HG03520 (cell line): ENCODE measurements around the gene HRAS.

ENCODE experiments used
- ATAC-seq: cut with Tn5 transposase; IDR thresholded peaks from one replicate; pipeline ENCODE4 v1.9.1; 2021; ENCODE audit warnings: mild to moderate bottlenecking, moderate library complexity; ENCODE audit not compliant: unreplicated experiment

HRAS gene

GRCh38 chr11:554428-555226, 19.3 kb upstream of the HRAS start:
- no peak for ATAC-seq

DNA sequence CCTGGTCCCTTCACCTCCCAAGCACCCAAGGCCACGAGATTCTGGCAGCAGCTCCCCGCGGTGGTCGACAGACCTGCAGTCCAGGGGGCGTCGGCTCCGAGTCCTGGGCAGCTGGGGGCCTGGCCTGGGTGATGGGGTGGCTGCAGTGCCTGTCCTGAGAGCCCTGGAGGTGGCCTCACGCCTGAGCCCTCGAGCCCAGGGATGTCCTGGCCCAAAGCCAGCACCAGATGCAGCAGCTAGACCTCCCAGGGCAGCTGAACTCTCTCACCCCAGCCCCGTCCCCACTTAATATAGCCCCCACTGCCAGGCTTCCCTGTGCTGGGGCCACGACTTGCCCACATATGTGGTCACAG, 18.6 kb upstream of the HRAS start:
- no peak for ATAC-seq

- no peak for ATAC-seq
Observed at GRCh38 chr11:553083-553987, 18.0 kb upstream of the HRAS start.

GRCh38 chr11:551596-551995, 16.2 kb upstream of the HRAS start:
- ATAC-seq = no peak

DNA sequence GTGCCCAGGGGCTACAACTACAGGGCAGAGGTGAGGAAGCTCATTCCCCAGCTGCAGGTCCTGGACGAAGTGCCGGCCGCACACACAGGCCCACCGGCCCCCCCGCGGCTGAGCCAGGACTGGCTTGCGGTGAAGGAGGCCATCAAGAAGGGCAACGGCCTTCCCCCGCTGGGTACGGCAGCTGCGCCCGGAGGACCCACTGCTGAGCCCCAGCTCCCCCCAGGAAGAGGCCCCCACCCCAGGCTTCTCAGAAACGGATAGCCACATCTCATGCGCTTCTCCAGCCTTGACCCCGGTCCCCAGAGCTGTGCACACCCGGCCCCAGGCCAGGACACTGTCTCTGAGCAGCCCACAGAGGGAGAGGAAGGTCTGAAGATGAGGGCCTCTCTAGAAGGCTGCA, 15.8 kb upstream of the HRAS start:
- ATAC-seq = no peak

GRCh38 chr11:550746-551085, 15.3 kb upstream of the HRAS start:
- no peak for ATAC-seq

DNA sequence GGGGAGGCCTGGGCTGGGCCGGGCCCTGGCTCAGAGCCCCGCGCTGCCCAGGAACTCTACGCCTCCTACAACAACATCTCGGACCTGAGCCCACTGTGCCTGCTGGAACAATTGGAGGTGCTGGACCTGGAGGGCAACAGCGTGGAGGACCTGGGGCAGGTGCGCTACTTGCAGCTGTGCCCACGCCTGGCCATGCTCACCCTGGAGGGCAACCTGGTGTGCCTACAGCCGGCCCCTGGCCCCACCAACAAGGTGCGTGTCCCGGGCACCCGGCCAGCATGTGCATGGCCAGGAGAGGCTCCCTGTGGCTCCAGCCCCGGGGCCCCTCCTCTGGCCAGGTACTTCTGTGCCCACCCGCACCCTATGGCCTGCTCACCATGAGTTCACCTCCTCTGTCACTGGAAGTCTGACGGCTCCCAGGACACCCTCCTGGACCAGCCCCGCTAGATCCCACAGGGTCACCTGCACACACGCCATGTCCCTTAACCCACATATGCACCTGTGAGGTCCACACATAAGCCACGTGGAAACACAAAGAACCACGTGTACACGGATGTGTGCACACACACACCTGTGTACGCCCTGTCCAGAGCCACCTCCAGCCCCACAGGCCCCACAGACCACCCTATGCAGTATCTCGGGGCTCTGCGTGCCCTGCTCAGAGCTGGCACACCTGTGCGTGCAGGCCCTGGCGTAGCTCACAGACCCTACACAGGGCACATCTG, 14.8 kb upstream of the HRAS start:
- no peak for ATAC-seq

GRCh38 chr11:548700-549603, 13.6 kb upstream of the HRAS start:
- ATAC-seq = no peak

DNA sequence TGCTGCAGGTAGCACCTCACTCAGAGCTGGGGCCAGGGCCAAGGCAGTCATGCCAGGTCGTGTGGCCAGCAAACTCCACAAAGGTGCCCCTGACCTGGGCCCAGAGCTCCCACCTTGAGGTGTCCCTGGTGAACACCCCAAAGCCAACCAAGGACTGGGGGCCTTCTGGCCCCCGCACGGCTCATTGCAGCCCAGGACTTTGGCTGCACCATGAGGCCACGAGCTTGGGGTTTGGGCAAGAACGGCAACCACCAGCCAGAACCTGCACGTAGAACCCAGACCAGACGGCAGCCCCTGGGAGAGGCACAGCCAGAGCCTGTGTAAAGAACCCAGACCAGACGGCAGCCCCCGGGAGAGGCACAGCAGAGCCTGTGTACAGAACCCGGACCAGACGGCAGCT, 9.8 kb upstream of the HRAS start:
- no peak for ATAC-seq

DNA sequence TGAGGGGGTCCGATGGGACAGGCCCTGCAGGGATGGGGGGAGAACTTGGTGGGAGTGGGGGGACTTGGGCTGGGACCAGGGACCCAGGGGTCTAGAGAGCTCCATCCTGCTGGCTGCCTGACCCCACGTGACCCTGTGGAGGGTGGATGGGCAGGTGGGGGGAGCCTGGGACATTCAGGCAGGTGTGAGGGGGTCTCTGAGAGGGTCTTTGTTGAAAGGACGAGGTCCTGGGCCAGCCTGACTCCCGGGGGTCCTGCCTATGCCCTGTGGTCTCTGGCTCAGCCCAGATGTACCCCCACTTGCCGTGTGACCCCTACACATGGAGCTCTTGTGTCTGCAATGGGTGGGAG, 9.4 kb upstream of the HRAS start:
- no peak for ATAC-seq

DNA sequence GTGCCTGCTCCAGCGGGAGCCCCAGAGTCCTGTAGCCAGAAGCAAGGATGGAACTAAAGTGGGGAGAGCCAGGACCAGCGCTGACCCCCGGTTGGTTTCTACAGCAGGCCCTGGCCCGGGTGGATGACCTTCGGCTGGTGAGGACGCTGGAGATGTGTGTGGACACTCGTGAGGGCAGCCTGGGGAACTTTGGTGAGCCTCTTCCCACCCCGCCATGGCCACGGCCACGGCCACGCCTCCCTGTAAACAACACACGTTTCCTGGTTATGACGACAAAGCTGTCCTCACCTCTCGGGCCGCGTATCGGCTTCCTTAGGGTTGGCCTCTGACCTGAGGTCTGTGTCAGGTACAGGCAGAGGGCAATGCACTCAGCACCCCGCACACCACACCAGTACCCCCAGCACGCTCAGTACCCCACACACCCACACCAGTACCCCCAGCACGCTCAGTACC, 6.1 kb upstream of the HRAS start:
- ATAC-seq = no peak

DNA sequence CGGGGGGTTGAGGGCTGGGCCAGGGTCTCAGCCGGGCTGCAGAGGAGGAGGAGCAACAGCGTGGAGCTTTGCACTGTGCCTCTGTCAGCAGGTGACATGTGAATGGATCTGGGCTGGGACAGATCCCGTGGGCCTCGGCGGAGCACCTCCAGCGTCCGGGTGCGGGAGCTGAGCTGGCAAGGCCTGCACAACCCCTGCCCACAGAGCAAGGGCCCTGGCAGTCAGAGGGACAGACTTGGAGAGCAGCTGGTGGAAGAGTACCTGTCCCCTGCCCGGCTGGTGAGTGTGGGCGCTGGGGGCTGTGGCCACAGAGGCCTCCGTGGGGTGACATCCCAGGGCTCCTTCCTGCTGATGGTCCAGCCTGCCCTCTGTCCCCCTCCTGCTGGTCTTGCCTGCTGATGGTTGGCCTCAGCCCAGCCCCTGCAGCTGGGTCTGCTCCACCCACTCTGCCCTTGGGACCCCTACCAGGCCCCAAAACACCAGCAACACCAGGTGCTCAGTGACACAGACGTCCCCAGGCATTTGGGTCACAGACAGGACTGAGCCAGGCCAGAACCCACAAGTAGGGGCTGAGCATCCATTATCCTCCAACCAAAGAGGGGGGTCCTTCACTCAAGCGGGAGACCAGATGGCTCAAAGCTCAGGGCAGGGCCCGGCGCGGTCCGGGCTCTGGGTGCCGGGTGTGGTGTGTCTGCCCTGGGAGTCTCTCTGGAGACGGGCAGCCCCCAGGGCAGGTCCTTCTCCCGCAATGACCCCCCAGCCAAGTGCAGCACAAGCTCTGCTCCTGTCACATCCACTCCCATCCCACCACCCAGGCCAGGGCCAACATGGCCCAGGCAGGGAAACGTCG, 5.4 kb upstream of the HRAS start:
- ATAC-seq = no peak

- no peak for ATAC-seq
Observed at GRCh38 chr11:539971-540481, 4.7 kb upstream of the HRAS start.

GRCh38 chr11:538431-539051, 3.2 kb upstream of the HRAS start:
- no peak for ATAC-seq

- ATAC-seq = no peak
Observed at GRCh38 chr11:537622-538430, 2.5 kb upstream of the HRAS start.

- peak; percentile 34 for ATAC-seq
Observed at GRCh38 chr11:536841-537621, 1.7 kb upstream of the HRAS start, which contains the start of gene LRRC56. LRRC56 (plus strand) TSS chr11:537527; CDS start chr11:540685, 3,158 bp downstream.

GRCh38 chr11:535210-535518, 212 bp downstream of the HRAS start:
- ATAC-seq = no peak
